Smooth muscle cell (in vitro differentiated cells): ENCODE measurements around the gene EFCC1. TPM values are rescaled to one million over a fixed set of nuclear protein-coding genes. Genes with fewer than 3 reads are reported as not detected.

Experiments
- DNase-seq: peaks from one replicate; lab custom pipeline; 2025; ENCODE audit not compliant: unreplicated experiment; lab: John Stamatoyannopoulos, UW
- H2AFZ ChIP-seq: fragments of 200-600 bp; sonication (generic); 2 replicates; pipeline ENCODE4 v1.6.0; 2016; ENCODE audit warnings: antibody characterized with exemption, low read depth, mild to moderate bottlenecking
- H3F3A ChIP-seq: fragments of 200-600 bp; sonication (generic); 2 replicates; pipeline ENCODE4 v1.6.0; 2017; ENCODE audit warnings: antibody characterized with exemption, low read depth
- H3K27ac ChIP-seq: fragments of 200-600 bp; sonication (generic); 2 replicates; pipeline ENCODE4 v1.5.1; 2016; ENCODE audit warnings: low read depth, mild to moderate bottlenecking
- H3K27me3 ChIP-seq: fragments of 200-600 bp; sonication (generic); 2 replicates; pipeline ENCODE4 v1.6.1; 2016; ENCODE audit warnings: low read depth, mild to moderate bottlenecking
- H3K36me3 ChIP-seq: fragments of 200-600 bp; sonication (generic); 2 replicates; pipeline ENCODE4 v1.5.1; 2016; ENCODE audit warnings: low read depth
- H3K4me1 ChIP-seq: fragments of 200-600 bp; sonication (generic); 2 replicates; pipeline ENCODE4 v1.5.1; 2016; ENCODE audit warnings: low read depth
- H3K4me2 ChIP-seq: fragments of 200-600 bp; sonication (generic); 2 replicates; pipeline ENCODE4 v1.6.0; 2016; ENCODE audit warnings: mild to moderate bottlenecking
- H3K4me3 ChIP-seq: fragments of 200-600 bp; sonication (generic); 2 replicates; pipeline ENCODE4 v1.5.1; 2016; ENCODE audit warnings: mild to moderate bottlenecking
- H3K79me2 ChIP-seq: fragments of 200-600 bp; sonication (generic); 2 replicates; pipeline ENCODE4 v1.6.0; 2016; ENCODE audit warnings: low read depth, mild to moderate bottlenecking
- H3K9ac ChIP-seq: fragments of 200-600 bp; sonication (generic); 2 replicates; pipeline ENCODE4 v1.6.0; 2016; ENCODE audit warnings: low read depth
- H3K9me3 ChIP-seq: fragments of 200-600 bp; sonication (generic); replicated peaks from 2 replicates; pipeline ENCODE4 v1.5.1; 2016; ENCODE audit warnings: low read depth
- H4K20me1 ChIP-seq: fragments of 200-600 bp; sonication (generic); 2 replicates; pipeline ENCODE4 v1.6.0; 2016; ENCODE audit warnings: low read depth
- WGBS: methylation state at CpG from one replicate; pipeline ENCODE4 v1.1.7; 2016; ENCODE audit warnings: low lambda C conversion rate; 5-methylcytosine and 5-hydroxymethylcytosine counted together
- polyA plus RNA-seq: library from polyadenylated mRNA; unstranded; fragments of >200 nt; fragmentation: Nextera tagmentation; extraction: Ambion mirVana; gene quantifications from 2 replicates; pipeline ENCODE4 v1.2.1, GENCODE V29; 2016
- total RNA-seq: library from RNA; depleted of rRNA; stranded (reverse); fragments of >200 nt; gene quantifications from 2 replicates; pipeline ENCODE4 v1.2.3, GENCODE V29; 2014
- TF ChIP-seq, protein P1 (sequence below): fragments of 200-600 bp; sonication (generic); IDR thresholded peaks from 2 replicates; pipeline ENCODE4 v1.5.1; 2017; ENCODE audit warnings: borderline replicate concordance, mild to moderate bottlenecking, antibody characterized with exemption; ENCODE audit not compliant: insufficient read depth, poor library complexity, severe bottlenecking

The EFCC1 gene
- total and polyA plus RNA-seq, 2 experiments from 2014 or later: 0.26 TPM; not detected in 1

- no peak overlapping the region for H2AFZ ChIP-seq
- H4K20me1 ChIP-seq: no peaks in the 10 kb centered on the region
- H3K79me2 ChIP-seq: no peaks in the 10 kb centered on the region
- no peaks in the 10 kb centered on the region for H3F3A ChIP-seq
- no peak for DNase-seq
- no peak overlapping the region for H3K4me3 ChIP-seq
- no peaks in the 10 kb centered on the region for H3K36me3 ChIP-seq
- TF ChIP-seq, protein P1, sequence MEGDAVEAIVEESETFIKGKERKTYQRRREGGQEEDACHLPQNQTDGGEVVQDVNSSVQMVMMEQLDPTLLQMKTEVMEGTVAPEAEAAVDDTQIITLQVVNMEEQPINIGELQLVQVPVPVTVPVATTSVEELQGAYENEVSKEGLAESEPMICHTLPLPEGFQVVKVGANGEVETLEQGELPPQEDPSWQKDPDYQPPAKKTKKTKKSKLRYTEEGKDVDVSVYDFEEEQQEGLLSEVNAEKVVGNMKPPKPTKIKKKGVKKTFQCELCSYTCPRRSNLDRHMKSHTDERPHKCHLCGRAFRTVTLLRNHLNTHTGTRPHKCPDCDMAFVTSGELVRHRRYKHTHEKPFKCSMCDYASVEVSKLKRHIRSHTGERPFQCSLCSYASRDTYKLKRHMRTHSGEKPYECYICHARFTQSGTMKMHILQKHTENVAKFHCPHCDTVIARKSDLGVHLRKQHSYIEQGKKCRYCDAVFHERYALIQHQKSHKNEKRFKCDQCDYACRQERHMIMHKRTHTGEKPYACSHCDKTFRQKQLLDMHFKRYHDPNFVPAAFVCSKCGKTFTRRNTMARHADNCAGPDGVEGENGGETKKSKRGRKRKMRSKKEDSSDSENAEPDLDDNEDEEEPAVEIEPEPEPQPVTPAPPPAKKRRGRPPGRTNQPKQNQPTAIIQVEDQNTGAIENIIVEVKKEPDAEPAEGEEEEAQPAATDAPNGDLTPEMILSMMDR: no peak
- H3K9ac ChIP-seq: no peak overlapping the region
- no peak overlapping the region for H3K27ac ChIP-seq
- H3K4me2 ChIP-seq: no peak overlapping the region
- WGBS: 89% methylated on average over 4 of the region's 4 CpGs
- peaks cover 4% of the 10 kb centered on the region for H3K4me1 ChIP-seq
- peaks cover 65% of the 10 kb centered on the region for H3K27me3 ChIP-seq
- H3K9me3 ChIP-seq: no peaks in the 10 kb centered on the region
Observed at GRCh38 chr3:129005526-129006303, 4.6 kb downstream of the EFCC1 start.

- Histone ChIP-seq H3F3A (no peaks in the 10 kb centered on the region), H3K27ac (no peak overlapping the region), H3K27me3 (peaks cover 53% of the 10 kb centered on the region), H3K4me2 (no peak overlapping the region), H3K4me1 (no peaks in the 10 kb centered on the region), H4K20me1 (no peaks in the 10 kb centered on the region), H3K9ac (no peak overlapping the region), H2AFZ (no peak overlapping the region), H3K36me3 (no peaks in the 10 kb centered on the region), H3K79me2 (no peaks in the 10 kb centered on the region), H3K4me3 (no peak overlapping the region), H3K9me3 (no peaks in the 10 kb centered on the region)
- TF ChIP-seq, protein P1: no peak
- 79% methylated on average over 3 of the region's 3 CpGs for WGBS
- no peak for DNase-seq
Observed at GRCh38 chr3:129006864-129007263, 5.8 kb downstream of the EFCC1 start.

DNA sequence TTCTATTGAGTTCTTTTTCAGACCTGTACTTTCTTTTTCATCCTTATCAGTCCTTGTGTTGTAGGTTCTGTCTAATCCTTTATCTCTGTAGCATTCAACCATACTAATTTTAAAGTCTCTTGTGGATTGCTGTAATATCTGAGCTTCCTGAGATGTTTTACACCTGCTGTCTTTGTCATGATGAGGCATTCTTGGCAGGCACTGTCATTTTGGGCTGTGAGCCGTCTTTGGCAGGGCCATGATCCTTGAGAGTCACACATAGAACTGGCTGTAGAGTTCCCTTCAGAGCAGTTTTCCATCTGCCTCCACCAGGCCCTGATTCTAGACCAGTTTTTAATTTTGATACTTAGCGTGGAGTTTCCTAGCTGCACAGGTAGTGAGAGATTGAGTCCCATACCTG is 6.7 kb downstream of the EFCC1 start:
- no peaks in the 10 kb centered on the region for H3K4me1 ChIP-seq
- H3K36me3 ChIP-seq: no peaks in the 10 kb centered on the region
- H4K20me1 ChIP-seq: no peaks in the 10 kb centered on the region
- no peak overlapping the region for H3K4me2 ChIP-seq
- no peak overlapping the region for H3K4me3 ChIP-seq
- no peaks in the 10 kb centered on the region for H3K9me3 ChIP-seq
- TF ChIP-seq, protein P1: no peak
- H3K27me3 ChIP-seq: peaks cover 44% of the 10 kb centered on the region
- no peak overlapping the region for H2AFZ ChIP-seq
- H3K27ac ChIP-seq: no peak overlapping the region
- DNase-seq: no peak
- no peaks in the 10 kb centered on the region for H3F3A ChIP-seq
- WGBS: 84% methylated on average over 2 of the region's 2 CpGs
- H3K79me2 ChIP-seq: no peaks in the 10 kb centered on the region
- H3K9ac ChIP-seq: no peak overlapping the region

DNA sequence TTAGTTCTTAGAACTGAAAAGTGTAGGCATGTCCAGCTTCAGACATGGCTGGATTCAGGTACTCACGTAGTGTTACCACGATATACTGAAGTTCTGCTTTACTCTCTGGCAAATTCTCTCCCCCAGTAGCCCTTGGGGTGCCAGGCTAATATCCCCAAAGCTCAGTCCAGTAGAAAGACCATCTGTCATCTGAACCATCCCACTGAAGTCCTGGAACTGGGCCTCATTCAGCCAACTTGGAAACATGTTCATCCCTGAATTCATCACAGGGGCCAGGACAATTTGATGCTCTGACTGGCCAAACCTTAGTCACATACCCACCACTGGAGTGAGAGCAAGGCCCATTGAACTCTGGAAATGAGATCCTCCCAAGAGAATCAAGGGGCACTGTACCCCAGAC is 8.2 kb downstream of the EFCC1 start:
- H3K79me2 ChIP-seq: no peaks in the 10 kb centered on the region
- H3K9ac ChIP-seq: no peak overlapping the region
- 90% methylated on average over 2 of the region's 2 CpGs for WGBS
- no peak overlapping the region for H3K4me3 ChIP-seq
- H4K20me1 ChIP-seq: no peaks in the 10 kb centered on the region
- TF ChIP-seq, protein P1: no peak
- H3F3A ChIP-seq: no peaks in the 10 kb centered on the region
- no peaks in the 10 kb centered on the region for H3K9me3 ChIP-seq
- no peaks in the 10 kb centered on the region for H3K4me1 ChIP-seq
- H3K27me3 ChIP-seq: peaks cover 29% of the 10 kb centered on the region
- no peak for DNase-seq
- H3K36me3 ChIP-seq: no peaks in the 10 kb centered on the region
- H2AFZ ChIP-seq: no peak overlapping the region
- H3K27ac ChIP-seq: no peak overlapping the region
- H3K4me2 ChIP-seq: no peak overlapping the region
